HFFc6 (cell line): ENCODE measurements around the gene PRDM1. TPM values are rescaled to one million over a fixed set of nuclear protein-coding genes. Genes with fewer than 3 reads are reported as not detected.

Source experiments
- DNase-seq: peaks from one replicate; pipeline ENCODE4 v3.0.0-alpha.2; 2018
- H3K27ac Mint-ChIP-seq: 2 replicates; pipeline ENCODE4 v1.8.0; 2020; ENCODE audit warnings: mild to moderate bottlenecking, mixed read lengths
- H3K27me3 Mint-ChIP-seq: 2 replicates; pipeline ENCODE4 v1.8.0; 2021; ENCODE audit warnings: mild to moderate bottlenecking, moderate library complexity, mixed read lengths; ENCODE audit not compliant: insufficient read depth
- H3K36me3 Mint-ChIP-seq: 2 replicates; pipeline ENCODE4 v1.8.0; 2021; ENCODE audit warnings: low read depth, mixed read lengths
- H3K4me1 Mint-ChIP-seq: 2 replicates; pipeline ENCODE4 v1.8.0; 2020; ENCODE audit warnings: low read depth, mixed read lengths
- H3K4me3 Mint-ChIP-seq: 2 replicates; pipeline ENCODE4 v1.8.0; 2020; ENCODE audit warnings: mild to moderate bottlenecking, moderate library complexity, mixed read lengths
- H3K9me3 Mint-ChIP-seq: 2 replicates; pipeline ENCODE4 v1.8.0; 2020; ENCODE audit warnings: mild to moderate bottlenecking, mixed read lengths
- total RNA-seq, 6 experiments: library from RNA; stranded (reverse); fragmentation: NEBNext Ultra II Directional; extraction: Animal tissue kit (Norgen Biotek cat#: 25700); gene quantifications; 2 replicates in 1 of 6; 3 replicates in 5 of 6; pipeline ENCODE4 v1.2.3, GENCODE V29; 2021
- TF ChIP-seq, protein P1 (sequence below): fragments of 200-600 bp; sonication (generic); IDR thresholded peaks from 2 replicates; pipeline ENCODE4 v1.5.0; 2021; ENCODE audit warnings: antibody characterized with exemption, mild to moderate bottlenecking

PRDM1 gene
- total RNA-seq, 6 experiments from 2014 or later = 8.4 to 12.3 (median 10.3) TPM

DNA sequence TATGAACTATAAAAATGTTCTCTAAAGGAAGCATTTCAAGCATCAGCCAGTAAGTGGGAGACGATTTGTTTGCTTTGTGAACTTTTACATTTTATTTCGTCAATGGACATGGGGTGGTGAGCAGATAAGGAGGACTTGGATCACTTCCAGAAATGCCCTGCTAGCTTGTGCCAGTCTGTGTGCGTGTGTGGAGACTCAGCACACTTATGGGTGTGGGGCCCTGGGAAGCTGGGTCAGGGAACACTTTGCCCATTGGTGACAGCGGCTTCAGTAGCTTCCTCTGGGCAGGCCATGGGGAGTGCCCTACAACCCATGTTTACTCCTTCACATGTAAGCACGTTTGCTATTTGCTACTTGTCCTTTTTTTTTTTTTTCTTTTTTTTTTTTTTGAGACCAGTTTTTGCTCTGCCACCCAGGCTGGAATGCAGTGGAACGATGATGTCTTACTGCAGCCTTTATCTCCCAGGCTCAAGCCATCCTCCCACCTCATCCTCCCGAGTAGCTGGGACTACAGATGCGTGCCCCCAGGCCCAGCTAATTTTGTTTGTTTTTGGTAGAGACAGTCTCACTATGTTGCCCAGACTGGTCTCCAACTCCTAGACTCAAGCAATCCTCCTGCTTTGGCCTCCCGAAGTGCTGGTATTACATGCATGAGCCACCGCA is 24.2 kb downstream of the PRDM1 start:
- H3K27me3 Mint-ChIP-seq = no peaks in the 10 kb centered on the region
- H3K4me3 Mint-ChIP-seq = no peak overlapping the region
- no peak for DNase-seq
- H3K4me1 Mint-ChIP-seq = peaks cover 39% of the 10 kb centered on the region
- TF ChIP-seq, protein P1, sequence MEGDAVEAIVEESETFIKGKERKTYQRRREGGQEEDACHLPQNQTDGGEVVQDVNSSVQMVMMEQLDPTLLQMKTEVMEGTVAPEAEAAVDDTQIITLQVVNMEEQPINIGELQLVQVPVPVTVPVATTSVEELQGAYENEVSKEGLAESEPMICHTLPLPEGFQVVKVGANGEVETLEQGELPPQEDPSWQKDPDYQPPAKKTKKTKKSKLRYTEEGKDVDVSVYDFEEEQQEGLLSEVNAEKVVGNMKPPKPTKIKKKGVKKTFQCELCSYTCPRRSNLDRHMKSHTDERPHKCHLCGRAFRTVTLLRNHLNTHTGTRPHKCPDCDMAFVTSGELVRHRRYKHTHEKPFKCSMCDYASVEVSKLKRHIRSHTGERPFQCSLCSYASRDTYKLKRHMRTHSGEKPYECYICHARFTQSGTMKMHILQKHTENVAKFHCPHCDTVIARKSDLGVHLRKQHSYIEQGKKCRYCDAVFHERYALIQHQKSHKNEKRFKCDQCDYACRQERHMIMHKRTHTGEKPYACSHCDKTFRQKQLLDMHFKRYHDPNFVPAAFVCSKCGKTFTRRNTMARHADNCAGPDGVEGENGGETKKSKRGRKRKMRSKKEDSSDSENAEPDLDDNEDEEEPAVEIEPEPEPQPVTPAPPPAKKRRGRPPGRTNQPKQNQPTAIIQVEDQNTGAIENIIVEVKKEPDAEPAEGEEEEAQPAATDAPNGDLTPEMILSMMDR = no peak
- no peaks in the 10 kb centered on the region for H3K9me3 Mint-ChIP-seq
- no peak overlapping the region for H3K27ac Mint-ChIP-seq
- H3K36me3 Mint-ChIP-seq = peaks cover 36% of the 10 kb centered on the region

DNA sequence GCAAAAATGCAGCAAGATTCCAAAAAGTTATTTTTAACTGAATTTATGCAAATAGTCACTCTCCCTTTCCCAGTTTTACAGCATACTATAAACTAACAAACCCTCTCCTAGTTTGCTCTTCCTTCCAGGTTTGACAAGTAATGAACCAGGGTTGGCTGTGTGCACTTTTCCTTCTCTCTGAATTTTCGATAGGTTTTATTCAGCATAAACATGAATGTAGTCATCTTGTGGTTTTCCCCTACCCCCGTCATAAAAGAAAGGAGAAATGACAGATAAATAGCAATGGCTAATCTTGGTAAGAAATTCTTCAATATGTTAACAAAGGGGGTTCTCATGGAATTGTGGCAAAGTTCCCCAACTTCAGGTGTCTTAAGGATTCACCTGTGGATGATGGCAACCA is 26.3 kb downstream of the PRDM1 start:
- Mint-ChIP-seq H3K27me3 (no peaks in the 10 kb centered on the region), H3K36me3 (peaks cover 23% of the 10 kb centered on the region), H3K4me1 (peaks cover 33% of the 10 kb centered on the region), H3K4me3 (no peak overlapping the region), H3K27ac (peak overlapping the region; percentile 14; the same call in 1 of the 2 replicates), H3K9me3 (no peaks in the 10 kb centered on the region)
- no peak for DNase-seq
- TF ChIP-seq, protein P1 = no peak

DNA sequence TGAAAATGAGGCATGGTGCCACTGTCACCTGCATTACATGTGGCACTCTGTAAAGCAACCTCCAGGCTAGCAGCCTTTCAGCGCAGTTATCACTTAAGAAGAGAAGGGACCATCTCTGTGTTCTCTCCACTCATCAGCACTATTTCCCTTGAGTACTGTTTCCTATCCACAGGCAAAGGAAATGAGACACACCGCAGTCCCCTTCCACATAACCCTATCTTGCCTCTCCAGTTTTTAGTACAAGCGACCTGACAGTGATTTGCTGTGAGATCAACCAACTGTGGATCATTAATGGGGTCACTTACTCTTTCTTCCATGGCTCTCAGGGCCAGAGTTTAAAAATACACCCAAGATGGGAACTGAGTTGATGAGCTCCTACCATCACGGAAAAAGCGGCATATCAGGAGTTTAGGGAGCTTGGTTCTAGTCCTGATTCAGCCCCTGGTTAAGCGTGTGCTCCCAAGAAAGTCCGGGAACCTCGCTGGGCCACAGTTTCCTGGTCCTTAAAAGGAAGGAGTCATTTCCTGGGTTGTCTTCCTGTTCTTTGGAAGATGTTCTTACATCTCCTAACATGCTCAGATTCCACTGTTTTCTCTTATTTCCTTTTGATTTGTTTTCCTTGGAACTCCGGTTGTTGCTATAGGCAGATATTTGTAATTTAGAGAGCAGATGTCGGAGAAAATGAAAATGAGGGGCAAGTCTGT is 27.3 kb downstream of the PRDM1 start:
- no peak overlapping the region for H3K27ac Mint-ChIP-seq
- H3K27me3 Mint-ChIP-seq = no peaks in the 10 kb centered on the region
- TF ChIP-seq, protein P1 = no peak
- H3K4me1 Mint-ChIP-seq = peaks cover 33% of the 10 kb centered on the region
- H3K36me3 Mint-ChIP-seq = peaks cover 15% of the 10 kb centered on the region
- DNase-seq = no peak
- no peaks in the 10 kb centered on the region for H3K9me3 Mint-ChIP-seq
- H3K4me3 Mint-ChIP-seq = no peak overlapping the region

DNA sequence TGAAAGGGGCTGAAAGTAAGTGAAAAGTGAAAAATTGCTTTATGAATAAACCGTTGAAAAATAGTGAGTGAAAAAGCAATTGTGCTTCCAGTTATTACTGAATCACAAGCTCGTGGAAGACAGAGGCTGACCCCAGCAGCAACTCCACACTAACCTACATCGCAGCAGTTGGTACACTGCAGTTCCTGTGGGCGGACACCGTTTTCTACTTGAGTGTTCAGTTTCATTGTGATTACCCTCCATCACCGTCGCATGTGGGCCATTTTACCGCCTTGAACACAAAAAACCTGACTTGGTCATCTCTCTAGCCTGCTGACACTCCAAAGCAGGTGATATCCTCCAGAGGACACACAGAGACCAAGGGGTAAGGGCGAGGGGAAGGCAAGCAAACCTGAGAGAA is 28.4 kb downstream of the PRDM1 start:
- Mint-ChIP-seq H3K27me3 (no peaks in the 10 kb centered on the region), H3K9me3 (no peaks in the 10 kb centered on the region), H3K36me3 (peaks cover 7% of the 10 kb centered on the region), H3K27ac (no peak overlapping the region), H3K4me3 (no peak overlapping the region), H3K4me1 (peaks cover 33% of the 10 kb centered on the region)
- DNase-seq = no peak
- TF ChIP-seq, protein P1 = no peak

- Mint-ChIP-seq H3K36me3 (no peaks in the 10 kb centered on the region), H3K4me1 (peaks cover 26% of the 10 kb centered on the region)
- DNase-seq = no peak
These were observed 29.1 kb downstream of the PRDM1 start for GRCh38 chr6:106115286-106115685.

More at GRCh38 chr6:106115286-106115685, 29.1 kb downstream of the PRDM1 start:
- no peak overlapping the region for H3K4me3 Mint-ChIP-seq
- TF ChIP-seq, protein P1 = no peak
- no peaks in the 10 kb centered on the region for H3K27me3 Mint-ChIP-seq
- H3K9me3 Mint-ChIP-seq = no peaks in the 10 kb centered on the region
- no peak overlapping the region for H3K27ac Mint-ChIP-seq
